SU-DHL-6 (cell line): ENCODE data around the gene BCO1.

Experiments
- H2AFZ ChIP-seq: fragments of 200-600 bp; sonication (generic); 2 replicates; pipeline ENCODE4 v1.6.1; 2014; ENCODE audit warnings: low read depth, mild to moderate bottlenecking, moderate library complexity, mixed read lengths, antibody characterized with exemption, low read length; ENCODE audit not compliant: severe bottlenecking
- H3F3A ChIP-seq: fragments of 200-600 bp; shearing (Covaris generic); 2 replicates; pipeline ENCODE4 v1.6.0; 2016; ENCODE audit warnings: antibody characterized with exemption, mild to moderate bottlenecking; ENCODE audit not compliant: insufficient read depth
- H3K27ac ChIP-seq: fragments of 200-600 bp; sonication (generic); 2 replicates; pipeline ENCODE4 v1.5.1; 2016; ENCODE audit warnings: low read depth, mild to moderate bottlenecking, low read length, moderate library complexity, mixed read lengths
- H3K27me3 ChIP-seq: fragments of 200-600 bp; sonication (generic), shearing (Covaris generic); 2 replicates; pipeline ENCODE4 v1.6.0; 2014; ENCODE audit warnings: mild to moderate bottlenecking, low read length
- H3K36me3 ChIP-seq: fragments of 200-600 bp; sonication (generic); 2 replicates; pipeline ENCODE4 v1.6.1; 2014; ENCODE audit warnings: mild to moderate bottlenecking, low read length, mixed read lengths
- H3K4me2 ChIP-seq: fragments of 300-600, 200-600 bp; shearing (Covaris generic), sonication (generic); 2 replicates; pipeline ENCODE4 v1.6.0; 2014; ENCODE audit warnings: low read length, low read depth, mild to moderate bottlenecking; ENCODE audit not compliant: poor library complexity, severe bottlenecking
- H3K4me3 ChIP-seq: fragments of 200-600 bp; sonication (generic); 2 replicates; pipeline ENCODE4 v1.5.1; 2014; ENCODE audit warnings: antibody characterized with exemption, low read length, mild to moderate bottlenecking, mixed read lengths; ENCODE audit not compliant: insufficient read depth, poor library complexity, severe bottlenecking
- H3K79me2 ChIP-seq: fragments of 200-600 bp; sonication (generic); 2 replicates; pipeline ENCODE4 v1.6.1; 2014; ENCODE audit warnings: mild to moderate bottlenecking, low read length, moderate library complexity; ENCODE audit not compliant: insufficient read depth
- H3K9ac ChIP-seq: fragments of 200-600 bp; sonication (generic); 2 replicates; pipeline ENCODE4 v1.7.0; 2014; ENCODE audit warnings: mild to moderate bottlenecking, low read length
- H3K9me2 ChIP-seq: fragments of 200-600 bp; sonication (generic); replicated peaks from 2 replicates; pipeline ENCODE4 v1.6.1; 2014; ENCODE audit warnings: low read length; ENCODE audit not compliant: insufficient read depth
- H3K9me3 ChIP-seq: fragments of 200-600 bp; sonication (generic); 2 replicates; pipeline ENCODE4 v1.6.1; 2014; ENCODE audit warnings: low read length, mixed read lengths; ENCODE audit not compliant: insufficient read depth
- H4K20me1 ChIP-seq: fragments of 200-600 bp; sonication (generic); 2 replicates; pipeline ENCODE4 v1.6.1; 2014; ENCODE audit warnings: low read depth, mild to moderate bottlenecking, antibody characterized with exemption, low read length, moderate library complexity, mixed read lengths
- EZH2phosphoT487 ChIP-seq: fragments of 200-600 bp; sonication (generic), shearing (Covaris generic); conservative IDR thresholded peaks from 2 replicates; pipeline ENCODE4 v1.6.1; 2018; ENCODE audit warnings: mild to moderate bottlenecking, antibody characterized with exemption, low read length, moderate library complexity, mixed read lengths
- TF ChIP-seq, protein P1 (sequence below): fragments of 200-600 bp; sonication (generic); IDR thresholded peaks from one replicate; pipeline ENCODE4 v1.5.1; 2017; ENCODE audit warnings: antibody characterized with exemption, mild to moderate bottlenecking, low read length, moderate library complexity; ENCODE audit not compliant: insufficient read depth, poor library complexity, severe bottlenecking

Gene BCO1

DNA sequence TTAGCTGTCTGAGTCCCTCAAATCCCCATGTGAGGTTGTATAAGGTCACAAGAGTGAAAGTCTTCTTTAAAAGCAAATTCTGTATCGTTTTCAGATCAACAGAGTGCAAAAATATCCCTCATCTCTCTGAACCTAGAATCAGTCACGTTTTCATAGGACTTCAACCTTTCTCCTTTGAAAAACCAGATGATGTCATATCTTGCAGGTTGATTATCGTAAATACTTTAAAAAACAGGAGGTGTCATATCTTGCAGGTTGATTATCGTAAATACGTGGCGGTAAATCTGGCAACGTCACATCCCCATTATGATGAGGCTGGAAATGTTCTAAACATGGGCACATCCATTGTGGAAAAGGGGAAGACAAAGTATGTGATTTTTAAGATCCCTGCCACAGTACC lies 25.9 kb downstream of the BCO1 start:
- Histone ChIP-seq H3K36me3 (no peaks in the 10 kb centered on the region), H3K9ac (no peak overlapping the region), H3K9me3 (no peaks in the 10 kb centered on the region), H3F3A (no peaks in the 10 kb centered on the region), H3K9me2 (no peaks in the 10 kb centered on the region), H4K20me1 (no peaks in the 10 kb centered on the region), H3K27ac (no peak overlapping the region), H3K4me3 (no peak overlapping the region), H2AFZ (no peak overlapping the region), H3K79me2 (no peaks in the 10 kb centered on the region), H3K27me3 (no peaks in the 10 kb centered on the region), H3K4me2 (no peak overlapping the region)
- TF ChIP-seq, protein P1, sequence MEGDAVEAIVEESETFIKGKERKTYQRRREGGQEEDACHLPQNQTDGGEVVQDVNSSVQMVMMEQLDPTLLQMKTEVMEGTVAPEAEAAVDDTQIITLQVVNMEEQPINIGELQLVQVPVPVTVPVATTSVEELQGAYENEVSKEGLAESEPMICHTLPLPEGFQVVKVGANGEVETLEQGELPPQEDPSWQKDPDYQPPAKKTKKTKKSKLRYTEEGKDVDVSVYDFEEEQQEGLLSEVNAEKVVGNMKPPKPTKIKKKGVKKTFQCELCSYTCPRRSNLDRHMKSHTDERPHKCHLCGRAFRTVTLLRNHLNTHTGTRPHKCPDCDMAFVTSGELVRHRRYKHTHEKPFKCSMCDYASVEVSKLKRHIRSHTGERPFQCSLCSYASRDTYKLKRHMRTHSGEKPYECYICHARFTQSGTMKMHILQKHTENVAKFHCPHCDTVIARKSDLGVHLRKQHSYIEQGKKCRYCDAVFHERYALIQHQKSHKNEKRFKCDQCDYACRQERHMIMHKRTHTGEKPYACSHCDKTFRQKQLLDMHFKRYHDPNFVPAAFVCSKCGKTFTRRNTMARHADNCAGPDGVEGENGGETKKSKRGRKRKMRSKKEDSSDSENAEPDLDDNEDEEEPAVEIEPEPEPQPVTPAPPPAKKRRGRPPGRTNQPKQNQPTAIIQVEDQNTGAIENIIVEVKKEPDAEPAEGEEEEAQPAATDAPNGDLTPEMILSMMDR = no peak
- TF ChIP-seq EZH2phosphoT487 = no peak

DNA sequence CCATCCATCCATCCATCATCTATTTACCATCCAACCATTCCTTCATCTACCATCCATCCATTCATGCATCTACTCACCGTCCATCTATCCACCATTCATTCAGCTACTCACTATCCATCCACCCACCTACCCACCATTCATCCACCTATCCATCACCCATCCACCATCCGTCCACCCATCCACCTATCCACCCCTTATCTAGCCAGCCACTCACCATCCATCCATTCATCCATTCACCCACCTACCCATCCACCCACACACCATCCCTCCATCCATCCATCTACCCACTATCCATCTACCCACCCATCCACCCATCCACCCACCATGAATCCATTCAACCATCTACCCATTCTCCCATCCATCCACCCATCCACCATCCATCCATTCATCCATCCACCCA lies 26.6 kb downstream of the BCO1 start:
- H3K9ac ChIP-seq = no peak overlapping the region
- H3K27me3 ChIP-seq = no peaks in the 10 kb centered on the region
- no peak for TF ChIP-seq EZH2phosphoT487
- TF ChIP-seq, protein P1 = no peak
- H3K4me2 ChIP-seq = no peak overlapping the region
- H3K79me2 ChIP-seq = no peaks in the 10 kb centered on the region
- no peaks in the 10 kb centered on the region for H3K9me2 ChIP-seq
- no peaks in the 10 kb centered on the region for H4K20me1 ChIP-seq
- no peaks in the 10 kb centered on the region for H3F3A ChIP-seq
- H3K36me3 ChIP-seq = no peaks in the 10 kb centered on the region
- no peak overlapping the region for H2AFZ ChIP-seq
- H3K27ac ChIP-seq = no peak overlapping the region
- no peak overlapping the region for H3K4me3 ChIP-seq
- H3K9me3 ChIP-seq = no peaks in the 10 kb centered on the region

DNA sequence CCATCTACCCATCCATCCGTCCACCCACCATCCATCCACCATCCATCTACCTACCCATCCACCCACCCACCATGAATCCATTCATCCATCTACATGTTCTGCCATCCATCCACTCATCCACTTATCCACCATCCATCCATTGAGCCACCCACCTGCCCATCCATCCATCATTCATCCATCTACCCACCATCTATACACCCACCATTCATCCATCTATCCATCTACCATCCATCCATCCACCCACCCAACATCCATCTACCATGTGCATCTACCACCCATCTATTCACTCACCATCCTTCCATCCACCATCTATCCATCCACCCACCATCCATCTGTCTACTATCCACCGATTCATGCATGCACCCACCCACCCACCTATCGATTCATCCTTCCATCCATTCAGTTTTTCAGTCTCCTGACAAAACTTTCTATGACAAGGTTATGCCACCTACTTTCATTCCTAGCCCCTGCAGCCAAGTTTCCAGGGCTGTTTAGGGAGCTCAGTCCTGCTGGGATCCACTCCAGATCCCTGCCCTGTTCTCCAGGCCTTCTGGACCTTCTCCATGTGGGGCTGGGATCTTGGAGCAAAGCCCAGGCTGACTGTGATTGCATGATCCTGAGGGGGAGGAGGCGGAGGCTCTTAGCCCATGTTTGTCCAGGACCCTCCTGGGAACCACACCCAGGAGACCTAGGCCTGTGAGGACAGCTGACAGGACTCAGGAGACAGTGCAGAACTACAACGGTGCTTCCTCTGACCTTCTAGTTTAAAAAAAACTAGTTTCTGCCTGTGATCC lies 27.4 kb downstream of the BCO1 start:
- no peaks in the 10 kb centered on the region for H3F3A ChIP-seq
- no peaks in the 10 kb centered on the region for H3K9me3 ChIP-seq
- H3K9ac ChIP-seq = no peak overlapping the region
- H3K79me2 ChIP-seq = no peaks in the 10 kb centered on the region
- TF ChIP-seq, protein P1 = no peak
- no peak for TF ChIP-seq EZH2phosphoT487
- no peak overlapping the region for H3K27ac ChIP-seq
- no peak overlapping the region for H2AFZ ChIP-seq
- no peaks in the 10 kb centered on the region for H3K9me2 ChIP-seq
- no peaks in the 10 kb centered on the region for H3K36me3 ChIP-seq
- H4K20me1 ChIP-seq = no peaks in the 10 kb centered on the region
- no peaks in the 10 kb centered on the region for H3K27me3 ChIP-seq
- no peak overlapping the region for H3K4me2 ChIP-seq
- no peak overlapping the region for H3K4me3 ChIP-seq
